H9 (cell line): ENCODE data around the gene FBXO40. TPM values are rescaled to one million over a fixed set of nuclear protein-coding genes. Genes with fewer than 3 reads are reported as not detected.

Experiments
- DNase-seq: peaks from one replicate; pipeline ENCODE4 v3.0.0-alpha.2; 2017
- H2AFZ ChIP-seq: one replicate; pipeline ENCODE4 v1.6.1; 2013; ENCODE audit warnings: mild to moderate bottlenecking, low read length, control low read depth, moderate library complexity
- H2AK5ac ChIP-seq: 2 replicates; pipeline ENCODE4 v1.6.1; 2013; ENCODE audit warnings: low read length, control low read depth, mixed read lengths; ENCODE audit not compliant: insufficient read length
- H2BK120ac ChIP-seq: one replicate; pipeline ENCODE4 v1.6.1; 2013; ENCODE audit warnings: low read depth, mild to moderate bottlenecking, low read length, control low read depth, inconsistent platforms; ENCODE audit not compliant: poor library complexity, severe bottlenecking
- H2BK12ac ChIP-seq: 2 replicates; pipeline ENCODE4 v1.6.1; 2013; ENCODE audit warnings: low read length, control low read depth, mixed read lengths, low read depth; ENCODE audit not compliant: insufficient read length
- H2BK15ac ChIP-seq: 2 replicates; pipeline ENCODE4 v1.6.1; 2013; ENCODE audit warnings: low read depth, low read length, control low read depth
- H2BK20ac ChIP-seq: one replicate; pipeline ENCODE4 v1.6.1; 2013; ENCODE audit warnings: low read depth, mild to moderate bottlenecking, low read length, control low read depth, inconsistent platforms; ENCODE audit not compliant: poor library complexity, severe bottlenecking
- H2BK5ac ChIP-seq: 2 replicates; pipeline ENCODE4 v1.6.1; 2013; ENCODE audit warnings: low read length, control low read depth, mixed read lengths; ENCODE audit not compliant: insufficient read length
- H3K14ac ChIP-seq: 2 replicates; pipeline ENCODE4 v1.6.1; 2013; ENCODE audit warnings: low read length, control low read depth; ENCODE audit not compliant: insufficient read depth
- H3K18ac ChIP-seq: 2 replicates; pipeline ENCODE4 v1.6.1; 2013; ENCODE audit warnings: low read depth, mild to moderate bottlenecking, mixed read lengths, low read length, control low read depth; ENCODE audit not compliant: insufficient read length
- H3K23ac ChIP-seq: 2 replicates; pipeline ENCODE4 v1.6.1; 2013; ENCODE audit warnings: low read length, control low read depth, mixed read lengths, low read depth; ENCODE audit not compliant: insufficient read length
- H3K23me2 ChIP-seq: 2 replicates; pipeline ENCODE4 v1.6.1; 2013; ENCODE audit warnings: low read depth, mild to moderate bottlenecking, mixed read lengths, low read length, control low read depth; ENCODE audit not compliant: insufficient read length, poor library complexity, severe bottlenecking
- H3K27ac ChIP-seq: 2 replicates; pipeline ENCODE4 v1.5.1; 2013; ENCODE audit warnings: low read length, control low read depth, mixed read lengths, low read depth; ENCODE audit not compliant: insufficient read length
- H3K27me3 ChIP-seq: 2 replicates; pipeline ENCODE4 v1.6.1; 2013; ENCODE audit warnings: low read length, control low read depth, inconsistent platforms; ENCODE audit not compliant: insufficient read depth
- H3K4ac ChIP-seq: 2 replicates; pipeline ENCODE4 v1.6.1; 2013; ENCODE audit warnings: low read depth, mild to moderate bottlenecking, control low read depth, inconsistent platforms, low read length, moderate library complexity
- H3K4me1 ChIP-seq: 2 replicates; pipeline ENCODE4 v1.6.1; 2013; ENCODE audit warnings: low read length, control low read depth, inconsistent platforms; ENCODE audit not compliant: insufficient read depth
- H3K4me2 ChIP-seq: 2 replicates; pipeline ENCODE4 v1.6.1; 2013; ENCODE audit warnings: low read length, control low read depth, mixed read lengths; ENCODE audit not compliant: insufficient read length, insufficient read depth
- H3K56ac ChIP-seq: 2 replicates; pipeline ENCODE4 v1.6.1; 2013; ENCODE audit warnings: low read depth, mild to moderate bottlenecking, mixed read lengths, low read length, control low read depth; ENCODE audit not compliant: insufficient read length
- H3K79me1 ChIP-seq: 2 replicates; pipeline ENCODE4 v1.6.1; 2013; ENCODE audit warnings: low read depth, mild to moderate bottlenecking, moderate library complexity, low read length, control low read depth, inconsistent platforms; ENCODE audit not compliant: insufficient read depth, poor library complexity, severe bottlenecking
- H3K79me2 ChIP-seq: 2 replicates; pipeline ENCODE4 v1.6.1; 2013; ENCODE audit warnings: low read length, control low read depth, inconsistent platforms; ENCODE audit not compliant: insufficient read depth
- H3K9ac ChIP-seq: 2 replicates; pipeline ENCODE4 v1.6.1; 2013; ENCODE audit warnings: low read length, control low read depth, mixed read lengths; ENCODE audit not compliant: insufficient read length; ENCODE audit errors: extremely low read depth
- H3K9me3 ChIP-seq: one replicate; pipeline ENCODE4 v1.6.1; 2013; ENCODE audit warnings: low read depth, low read length, inconsistent platforms; ENCODE audit not compliant: control insufficient read depth
- H3T11ph ChIP-seq: one replicate; pipeline ENCODE4 v1.6.1; 2013; ENCODE audit warnings: mild to moderate bottlenecking, low read length, control low read depth, inconsistent platforms
- H4K20me1 ChIP-seq: one replicate; pipeline ENCODE4 v1.6.1; 2013; ENCODE audit not compliant: control insufficient read depth, insufficient read length, insufficient read depth
- H4K5ac ChIP-seq: 2 replicates; pipeline ENCODE4 v1.6.1; 2013; ENCODE audit warnings: low read depth, mild to moderate bottlenecking, mixed read lengths, low read length, control low read depth; ENCODE audit not compliant: insufficient read length
- H4K8ac ChIP-seq: replicated peaks from 2 replicates; pipeline ENCODE4 v1.6.1; 2013; ENCODE audit warnings: low read length, control low read depth, mixed read lengths, low read depth; ENCODE audit not compliant: insufficient read length
- H4K91ac ChIP-seq: 2 replicates; pipeline ENCODE4 v1.6.1; 2013; ENCODE audit warnings: low read depth, mild to moderate bottlenecking, moderate library complexity, mixed read lengths, low read length, control low read depth; ENCODE audit not compliant: insufficient read length
- H3K27ac Mint-ChIP-seq, 3 experiments: 2 replicates in 2 of 3; 3 replicates in 1 of 3; pipeline ENCODE4 v1.8.0; 2020 to 2021; ENCODE audit warnings: mixed read lengths in 3 of 3, mild to moderate bottlenecking in 1 of 3, moderate library complexity in 1 of 3
- H3K27me3 Mint-ChIP-seq: 2 replicates; pipeline ENCODE4 v1.8.0; 2021; ENCODE audit warnings: low read depth, mild to moderate bottlenecking, moderate library complexity, mixed read lengths
- H3K36me3 Mint-ChIP-seq, 3 experiments: 2 replicates in 2 of 3; 3 replicates in 1 of 3; pipeline ENCODE4 v1.8.0; 2020 to 2021; ENCODE audit warnings: low read depth in 3 of 3, mixed read lengths in 3 of 3; ENCODE audit not compliant: insufficient read depth in 1 of 3
- H3K4me1 Mint-ChIP-seq, 2 experiments: 2 replicates each; pipeline ENCODE4 v1.8.0; 2020; ENCODE audit warnings: mixed read lengths in 2 of 2
- H3K4me3 Mint-ChIP-seq, 2 experiments: 2 replicates in 1 of 2; 3 replicates in 1 of 2; pipeline ENCODE4 v1.8.0; 2020 to 2021; ENCODE audit warnings: mild to moderate bottlenecking in 2 of 2, mixed read lengths in 2 of 2, moderate library complexity in 1 of 2
- H3K9me3 Mint-ChIP-seq, 2 experiments: 2 replicates in 1 of 2; 3 replicates in 1 of 2; pipeline ENCODE4 v1.8.0; 2020; ENCODE audit warnings: mild to moderate bottlenecking in 2 of 2, mixed read lengths in 2 of 2, moderate library complexity in 1 of 2
- CTCF ChIP-seq: fragments of 200-600 bp; sonication (generic); conservative IDR thresholded peaks from 3 replicates; pipeline ENCODE4 v1.8.0; 2021; ENCODE audit warnings: antibody characterized with exemption, mild to moderate bottlenecking
- WGBS: extraction: QIAGEN DNeasy Blood & Tissue Kit; methylation state at CpG from one replicate; pipeline ENCODE4 v1.1.7; 2013; ENCODE audit warnings: missing lambda C conversion rate, low lambda C conversion rate, mixed read lengths; ENCODE audit not compliant: insufficient read length; ENCODE audit errors: extremely low coverage; 5-methylcytosine and 5-hydroxymethylcytosine counted together
- total RNA-seq: library from RNA; stranded (reverse); gene quantifications from 2 replicates; pipeline ENCODE4 v1.2.1, GENCODE V29; 2021

FBXO40 gene
- total RNA-seq, 1 experiment from 2014 or later, result 0.04 TPM

DNA sequence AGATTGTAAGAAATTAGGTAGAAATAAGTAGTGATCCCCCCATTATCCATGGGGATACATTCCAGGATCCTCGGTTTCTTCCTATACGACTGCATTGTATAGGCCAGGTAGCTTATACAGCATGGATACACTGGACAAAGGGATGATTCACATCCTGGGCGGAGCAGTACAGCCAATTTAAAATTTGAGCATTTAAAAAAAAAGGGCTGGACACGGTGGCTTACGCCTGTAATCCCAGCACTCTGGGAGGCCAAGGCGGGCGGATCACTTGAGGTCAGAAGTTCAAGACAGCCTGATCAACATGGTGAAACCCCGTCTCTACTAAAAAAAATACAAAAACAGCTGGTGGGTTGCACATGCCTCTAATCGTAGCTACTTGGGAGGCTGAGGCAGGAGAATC is 26.4 kb upstream of the FBXO40 start:
- no peak overlapping the region for H3K27ac Mint-ChIP-seq
- H3K79me2 ChIP-seq, result no peaks in the 10 kb centered on the region
- no peak overlapping the region for H2BK15ac ChIP-seq
- no peak overlapping the region for H2BK20ac ChIP-seq
- no peak for TF ChIP-seq CTCF
- no peak overlapping the region for H3K4me3 Mint-ChIP-seq
- H3T11ph ChIP-seq, result no peak overlapping the region
- no peak overlapping the region for H2BK120ac ChIP-seq
- H4K8ac ChIP-seq, result no peak overlapping the region
- H3K9ac ChIP-seq, result no peak overlapping the region
- no peak overlapping the region for H3K18ac ChIP-seq
- H3K27me3 Mint-ChIP-seq, result no peaks in the 10 kb centered on the region
- H3K4ac ChIP-seq, result no peak overlapping the region
- no peak overlapping the region for H2AK5ac ChIP-seq
- H3K27me3 ChIP-seq, result no peaks in the 10 kb centered on the region
- no peak overlapping the region for H2AFZ ChIP-seq
- no peak overlapping the region for H2BK12ac ChIP-seq
- no peak overlapping the region for H4K91ac ChIP-seq
- no peaks in the 10 kb centered on the region for H3K23me2 ChIP-seq
- peaks cover 19 to 25% of the 10 kb centered on the region in 2 experiments for H3K4me1 Mint-ChIP-seq
- no peaks in the 10 kb centered on the region for H3K79me1 ChIP-seq
- H3K9me3 ChIP-seq, result no peaks in the 10 kb centered on the region
- no peak overlapping the region for H3K23ac ChIP-seq
- no peak overlapping the region for H2BK5ac ChIP-seq
- H3K4me2 ChIP-seq, result no peak overlapping the region
- H3K36me3 Mint-ChIP-seq, result no peaks in the 10 kb centered on the region
- DNase-seq, result no peak
- no peak overlapping the region for H3K56ac ChIP-seq
- WGBS, result no CpG with 5 or more reads among the region's 9 CpGs
- H3K27ac ChIP-seq, result no peak overlapping the region
- H3K4me1 ChIP-seq, result peaks cover 5% of the 10 kb centered on the region; the same call in 1 of the 2 replicates
- no peaks in the 10 kb centered on the region for H4K20me1 ChIP-seq
- H4K5ac ChIP-seq, result no peak overlapping the region
- no peaks in the 10 kb centered on the region for H3K9me3 Mint-ChIP-seq
- no peak overlapping the region for H3K14ac ChIP-seq
